HG03103 (cell line): ENCODE data around the gene MLN.
"Not testable (repeated sequence)": the region's sequence is repeated elsewhere in the genome, so short reads cannot be mapped to it uniquely, and the experiment has no call there.

Experiments used
- ATAC-seq: cut with Tn5 transposase; IDR thresholded peaks from one replicate; pipeline ENCODE4 v1.9.1; 2021; ENCODE audit warnings: low read depth; ENCODE audit not compliant: unreplicated experiment

Gene MLN

GRCh38 chr6:33836806-33837469 is 33.1 kb upstream of the MLN start:
- ATAC-seq: no peak

- ATAC-seq: no peak
Measured at GRCh38 chr6:33834401-33835392, 30.9 kb upstream of the MLN start.

- no peak for ATAC-seq
Measured at GRCh38 chr6:33833599-33833998, 29.8 kb upstream of the MLN start.

GRCh38 chr6:33832831-33833230 is 29.0 kb upstream of the MLN start:
- ATAC-seq: not testable (repeated sequence)

- not testable (repeated sequence) for ATAC-seq
Measured at GRCh38 chr6:33831725-33832124, 27.9 kb upstream of the MLN start.

GRCh38 chr6:33830635-33831240 is 26.9 kb upstream of the MLN start:
- ATAC-seq: no peak

GRCh38 chr6:33828764-33829731 is 25.2 kb upstream of the MLN start:
- ATAC-seq: no peak

- no peak for ATAC-seq
Measured at GRCh38 chr6:33828452-33828763, 24.6 kb upstream of the MLN start.

- no peak for ATAC-seq
Measured at GRCh38 chr6:33827546-33828451, 24.0 kb upstream of the MLN start.

GRCh38 chr6:33826537-33826936 is 22.7 kb upstream of the MLN start:
- ATAC-seq: no peak

GRCh38 chr6:33824461-33825154 is 20.8 kb upstream of the MLN start:
- no peak for ATAC-seq

GRCh38 chr6:33823806-33824205 is 20.0 kb upstream of the MLN start:
- ATAC-seq: no peak

GRCh38 chr6:33822575-33823395 is 19.0 kb upstream of the MLN start:
- no peak for ATAC-seq

GRCh38 chr6:33820784-33821520 is 17.1 kb upstream of the MLN start:
- ATAC-seq: no peak

- ATAC-seq: no peak
Measured at GRCh38 chr6:33820243-33820642, 16.4 kb upstream of the MLN start.

GRCh38 chr6:33819021-33819420 is 15.2 kb upstream of the MLN start:
- ATAC-seq: no peak

- ATAC-seq: no peak
Measured at GRCh38 chr6:33818293-33818692, 14.5 kb upstream of the MLN start.
